DMS 273 (cell line): ENCODE data around the gene FMN2.

ENCODE experiments used
- DNase-seq: peaks from one replicate; lab custom pipeline; 2025; ENCODE audit not compliant: unreplicated experiment; lab: John Stamatoyannopoulos, UW

The FMN2 gene

GRCh38 chr1:240096974-240097373 is 5.3 kb downstream of the FMN2 start:
- DNase-seq, result no peak

- no peak for DNase-seq
Observed at GRCh38 chr1:240098534-240098933, 6.9 kb downstream of the FMN2 start.

GRCh38 chr1:240099329-240099728 is 7.6 kb downstream of the FMN2 start:
- DNase-seq, result no peak

GRCh38 chr1:240099748-240100147 is 8.1 kb downstream of the FMN2 start:
- DNase-seq, result no peak

GRCh38 chr1:240100371-240100934 is 8.8 kb downstream of the FMN2 start:
- DNase-seq, result no peak

- DNase-seq, result no peak
Observed at GRCh38 chr1:240101306-240101705, 9.6 kb downstream of the FMN2 start.

- DNase-seq, result no peak
Observed at GRCh38 chr1:240101737-240102136, 10.1 kb downstream of the FMN2 start.

- no peak for DNase-seq
Observed at GRCh38 chr1:240104672-240105071, 13.0 kb downstream of the FMN2 start.

GRCh38 chr1:240107058-240107684 is 15.5 kb downstream of the FMN2 start:
- DNase-seq, result no peak

- no peak for DNase-seq
Observed at GRCh38 chr1:240109130-240109529, 17.4 kb downstream of the FMN2 start.

GRCh38 chr1:240109920-240110636 is 18.4 kb downstream of the FMN2 start:
- no peak for DNase-seq

GRCh38 chr1:240111558-240111957 is 19.9 kb downstream of the FMN2 start:
- DNase-seq, result peak; percentile 3

GRCh38 chr1:240114222-240114621 is 22.5 kb downstream of the FMN2 start:
- DNase-seq, result no peak

- DNase-seq, result no peak
Observed at GRCh38 chr1:240115831-240116230, 24.1 kb downstream of the FMN2 start.

GRCh38 chr1:240116831-240117769 is 25.4 kb downstream of the FMN2 start:
- DNase-seq, result no peak

- no peak for DNase-seq
Observed at GRCh38 chr1:240117930-240118329, 26.2 kb downstream of the FMN2 start.

GRCh38 chr1:240122639-240123613 is 31.2 kb downstream of the FMN2 start:
- DNase-seq, result no peak

- no peak for DNase-seq
Observed at GRCh38 chr1:240126821-240127220, 35.1 kb downstream of the FMN2 start.

- DNase-seq, result no peak
Observed at GRCh38 chr1:240128366-240128765, 36.7 kb downstream of the FMN2 start.

GRCh38 chr1:240134113-240134512 is 42.4 kb downstream of the FMN2 start:
- no peak for DNase-seq
